ENCODE results near the gene ANKRD44.
A peak's percentile ranks its signal among the peaks of the same experiment; 100 is the strongest.

ANKRD44 gene

GRCh38 chr2:197145471-197146056 lies 165.0 kb downstream of the ANKRD44 start:
- Histone ChIP-seq H3K4ac (ENCODE audit: low read depth, low read length) (no peak overlapping the region), H3K23ac (ENCODE audit: low read length) (no peak overlapping the region), H3K14ac (ENCODE audit: low read length) (no peak overlapping the region), H3K4me2 (ENCODE audit: low read length) (no peak overlapping the region), H4K12ac (ENCODE audit: low read depth, low read length) (no peak overlapping the region), H4K91ac (ENCODE audit: low read depth, low read length) (no peak overlapping the region), H3K79me2 (ENCODE audit: control insufficient read depth, insufficient read depth, low read length, poor library complexity) (no peaks in the 10 kb centered on the region), H3K27me3 (ENCODE audit: insufficient read depth, low read length) (no peaks in the 10 kb centered on the region), H3K4me1 (ENCODE audit: control insufficient read depth in 1 of 2, insufficient read depth in 2 of 2, low read length in 2 of 2) (peaks cover 3 to 4% of the 10 kb centered on the region in 2 experiments), H3K18ac (ENCODE audit: low read length) (no peak overlapping the region), H2BK12ac (ENCODE audit: low read length) (peak overlapping the region; percentile 35), H3K36me3 (ENCODE audit: control insufficient read depth in 1 of 2, insufficient read depth in 2 of 2, low read length in 2 of 2) (no peaks in the 10 kb centered on the region), H3K9me3 (ENCODE audit: insufficient read depth, low read depth, low read length) (no peaks in the 10 kb centered on the region), H2BK120ac (ENCODE audit: insufficient read depth, low read length, poor library complexity) (no peak overlapping the region), H3K79me1 (ENCODE audit: low read length) (peaks cover 2% of the 10 kb centered on the region), H3K4me3 (ENCODE audit: low read depth, low read length) (no peak overlapping the region), H3K27ac (ENCODE audit: low read depth, low read length) (peak overlapping the region; percentile 29), H2BK5ac (ENCODE audit: low read depth, low read length, poor library complexity) (no peak overlapping the region), H3K9ac (ENCODE audit: low read length) (no peak overlapping the region), H2AK5ac (ENCODE audit: low read length) (no peak overlapping the region), H2AFZ (ENCODE audit: insufficient read depth, low read length, poor library complexity) (no peak overlapping the region), H4K8ac (ENCODE audit: low read depth, low read length) (no peak overlapping the region)
- DNase-seq = peak in 1 of 2 donors; percentile 46
- no CpG with 5 or more reads among the region's 4 CpGs for WGBS (ENCODE audit: extremely low coverage, insufficient coverage, insufficient read length)

- H3K27me3 ChIP-seq (ENCODE audit: insufficient read depth, low read length) = no peaks in the 10 kb centered on the region
- DNase-seq = no peak
- H2BK5ac ChIP-seq (ENCODE audit: low read depth, low read length, poor library complexity) = no peak overlapping the region
- H3K27ac ChIP-seq (ENCODE audit: low read depth, low read length) = no peak overlapping the region
- WGBS (ENCODE audit: extremely low coverage, insufficient coverage, insufficient read length) = no CpG with 5 or more reads among the region's 1 CpG
- no peak overlapping the region for H2BK120ac ChIP-seq (ENCODE audit: insufficient read depth, low read length, poor library complexity)
- peaks cover 3 to 4% of the 10 kb centered on the region in 2 experiments for H3K4me1 ChIP-seq (ENCODE audit: control insufficient read depth in 1 of 2, insufficient read depth in 2 of 2, low read length in 2 of 2)
- no peak overlapping the region for H3K4me3 ChIP-seq (ENCODE audit: low read depth, low read length)
- H2AFZ ChIP-seq (ENCODE audit: insufficient read depth, low read length, poor library complexity) = no peak overlapping the region
- no peaks in the 10 kb centered on the region for H3K79me2 ChIP-seq (ENCODE audit: control insufficient read depth, insufficient read depth, low read length, poor library complexity)
- peak overlapping the region; percentile 42 for H4K8ac ChIP-seq (ENCODE audit: low read depth, low read length)
- no peak overlapping the region for H3K18ac ChIP-seq (ENCODE audit: low read length)
- no peak overlapping the region for H4K12ac ChIP-seq (ENCODE audit: low read depth, low read length)
- peak overlapping the region; percentile 44 for H2BK12ac ChIP-seq (ENCODE audit: low read length)
- H3K9me3 ChIP-seq (ENCODE audit: insufficient read depth, low read depth, low read length) = no peaks in the 10 kb centered on the region
- H2AK5ac ChIP-seq (ENCODE audit: low read length) = no peak overlapping the region
- H3K79me1 ChIP-seq (ENCODE audit: low read length) = peaks cover 2% of the 10 kb centered on the region
- no peak overlapping the region for H4K91ac ChIP-seq (ENCODE audit: low read depth, low read length)
- H3K4ac ChIP-seq (ENCODE audit: low read depth, low read length) = no peak overlapping the region
- H3K4me2 ChIP-seq (ENCODE audit: low read length) = no peak overlapping the region
- no peaks in the 10 kb centered on the region for H3K36me3 ChIP-seq (ENCODE audit: control insufficient read depth in 1 of 2, insufficient read depth in 2 of 2, low read length in 2 of 2)
- no peak overlapping the region for H3K23ac ChIP-seq (ENCODE audit: low read length)
- H3K9ac ChIP-seq (ENCODE audit: low read length) = no peak overlapping the region
- no peak overlapping the region for H3K14ac ChIP-seq (ENCODE audit: low read length)
Measured at GRCh38 chr2:197144183-197144582, 166.4 kb downstream of the ANKRD44 start.

GRCh38 chr2:197141702-197142473 lies 168.7 kb downstream of the ANKRD44 start:
- H3K4ac ChIP-seq (ENCODE audit: low read depth, low read length) = no peak overlapping the region
- H2BK12ac ChIP-seq (ENCODE audit: low read length) = no peak overlapping the region
- no peaks in the 10 kb centered on the region for H3K9me3 ChIP-seq (ENCODE audit: insufficient read depth, low read depth, low read length)
- no peaks in the 10 kb centered on the region for H3K36me3 ChIP-seq (ENCODE audit: control insufficient read depth in 1 of 2, insufficient read depth in 2 of 2, low read length in 2 of 2)
- H3K18ac ChIP-seq (ENCODE audit: low read length) = no peak overlapping the region
- H3K4me1 ChIP-seq (ENCODE audit: control insufficient read depth in 1 of 2, insufficient read depth in 2 of 2, low read length in 2 of 2) = peaks cover 5 to 6% of the 10 kb centered on the region in 2 experiments
- no peak overlapping the region for H3K4me3 ChIP-seq (ENCODE audit: low read depth, low read length)
- no CpG with 5 or more reads among the region's 2 CpGs for WGBS (ENCODE audit: extremely low coverage, insufficient coverage, insufficient read length)
- no peak overlapping the region for H3K27ac ChIP-seq (ENCODE audit: low read depth, low read length)
- no peak overlapping the region for H2AK5ac ChIP-seq (ENCODE audit: low read length)
- no peak overlapping the region for H4K91ac ChIP-seq (ENCODE audit: low read depth, low read length)
- H3K9ac ChIP-seq (ENCODE audit: low read length) = no peak overlapping the region
- H2AFZ ChIP-seq (ENCODE audit: insufficient read depth, low read length, poor library complexity) = no peak overlapping the region
- no peaks in the 10 kb centered on the region for H3K27me3 ChIP-seq (ENCODE audit: insufficient read depth, low read length)
- no peak overlapping the region for H4K12ac ChIP-seq (ENCODE audit: low read depth, low read length)
- no peak overlapping the region for H3K14ac ChIP-seq (ENCODE audit: low read length)
- H3K79me2 ChIP-seq (ENCODE audit: control insufficient read depth, insufficient read depth, low read length, poor library complexity) = no peaks in the 10 kb centered on the region
- no peak overlapping the region for H4K8ac ChIP-seq (ENCODE audit: low read depth, low read length)
- no peak overlapping the region for H2BK5ac ChIP-seq (ENCODE audit: low read depth, low read length, poor library complexity)
- DNase-seq = no peak
- H3K79me1 ChIP-seq (ENCODE audit: low read length) = peaks cover 2% of the 10 kb centered on the region
- H2BK120ac ChIP-seq (ENCODE audit: insufficient read depth, low read length, poor library complexity) = no peak overlapping the region
- no peak overlapping the region for H3K23ac ChIP-seq (ENCODE audit: low read length)
- H3K4me2 ChIP-seq (ENCODE audit: low read length) = no peak overlapping the region

GRCh38 chr2:197140045-197140444 lies 170.5 kb downstream of the ANKRD44 start:
- Histone ChIP-seq H4K12ac (ENCODE audit: low read depth, low read length) (no peak overlapping the region), H3K9ac (ENCODE audit: low read length) (no peak overlapping the region), H3K18ac (ENCODE audit: low read length) (no peak overlapping the region), H4K8ac (ENCODE audit: low read depth, low read length) (no peak overlapping the region), H2BK120ac (ENCODE audit: insufficient read depth, low read length, poor library complexity) (no peak overlapping the region), H3K27ac (ENCODE audit: low read depth, low read length) (no peak overlapping the region), H2BK5ac (ENCODE audit: low read depth, low read length, poor library complexity) (no peak overlapping the region), H3K4ac (ENCODE audit: low read depth, low read length) (no peak overlapping the region), H3K23ac (ENCODE audit: low read length) (no peak overlapping the region), H3K4me2 (ENCODE audit: low read length) (no peak overlapping the region), H4K91ac (ENCODE audit: low read depth, low read length) (no peak overlapping the region), H3K79me2 (ENCODE audit: control insufficient read depth, insufficient read depth, low read length, poor library complexity) (no peaks in the 10 kb centered on the region), H3K36me3 (ENCODE audit: control insufficient read depth in 1 of 2, insufficient read depth in 2 of 2, low read length in 2 of 2) (no peaks in the 10 kb centered on the region), H3K27me3 (ENCODE audit: insufficient read depth, low read length) (no peaks in the 10 kb centered on the region), H2AFZ (ENCODE audit: insufficient read depth, low read length, poor library complexity) (no peak overlapping the region), H3K9me3 (ENCODE audit: insufficient read depth, low read depth, low read length) (no peaks in the 10 kb centered on the region), H3K4me1 (ENCODE audit: control insufficient read depth in 1 of 2, insufficient read depth in 2 of 2, low read length in 2 of 2) (peaks cover 2% of the 10 kb centered on the region in 2 experiments), H3K79me1 (ENCODE audit: low read length) (no peaks in the 10 kb centered on the region), H2AK5ac (ENCODE audit: low read length) (no peak overlapping the region), H2BK12ac (ENCODE audit: low read length) (no peak overlapping the region), H3K4me3 (ENCODE audit: low read depth, low read length) (no peak overlapping the region), H3K14ac (ENCODE audit: low read length) (no peak overlapping the region)
- DNase-seq = no peak
- WGBS (ENCODE audit: extremely low coverage, insufficient coverage, insufficient read length) = no CpG with 5 or more reads among the region's 1 CpG

Measured in trophoblast cell (in vitro differentiated cells and primary cell).